DOHH2 (cell line): ENCODE measurements around the gene EPHA6.

Experiments
- H3F3A ChIP-seq: fragments of 200-600 bp; sonication (generic), shearing (Covaris generic); 2 replicates; pipeline ENCODE4 v1.6.0; 2016; ENCODE audit warnings: antibody characterized with exemption, mild to moderate bottlenecking; ENCODE audit not compliant: control insufficient read depth, insufficient read depth
- H3K27ac ChIP-seq: fragments of 200-600 bp; sonication (generic); 2 replicates; pipeline ENCODE4 v1.5.1; 2014; ENCODE audit warnings: low read depth, mild to moderate bottlenecking, low read length, moderate library complexity
- H3K27me3 ChIP-seq: fragments of 200-600 bp; sonication (generic); 2 replicates; pipeline ENCODE4 v1.6.1; 2014; ENCODE audit warnings: mild to moderate bottlenecking, low read length, mixed read lengths; ENCODE audit not compliant: control insufficient read depth
- H3K36me3 ChIP-seq: fragments of 200-600 bp; sonication (generic); 2 replicates; pipeline ENCODE4 v1.6.1; 2014; ENCODE audit warnings: mild to moderate bottlenecking, low read length, moderate library complexity, mixed read lengths; ENCODE audit not compliant: control insufficient read depth
- H3K4me1 ChIP-seq: fragments of 200-600 bp; sonication (generic); 2 replicates; pipeline ENCODE4 v1.6.1; 2014; ENCODE audit warnings: mild to moderate bottlenecking, low read length, mixed read lengths; ENCODE audit not compliant: control insufficient read depth
- H3K4me2 ChIP-seq: fragments of 200-600 bp; sonication (generic); 2 replicates; pipeline ENCODE4 v1.6.0; 2014; ENCODE audit warnings: mild to moderate bottlenecking, low read length, moderate library complexity
- H3K4me3 ChIP-seq: fragments of 200-600 bp; sonication (generic); 2 replicates; pipeline ENCODE4 v1.5.1; 2014; ENCODE audit warnings: mild to moderate bottlenecking, low read length, mixed read lengths
- H3K79me2 ChIP-seq: fragments of 200-600 bp; sonication (generic); 2 replicates; pipeline ENCODE4 v1.6.1; 2014; ENCODE audit warnings: mild to moderate bottlenecking, low read length, mixed read lengths; ENCODE audit not compliant: control insufficient read depth
- H3K9me2 ChIP-seq: fragments of 200-600 bp; sonication (generic); replicated peaks from 2 replicates; pipeline ENCODE4 v1.6.1; 2014; ENCODE audit warnings: mild to moderate bottlenecking, low read length, mixed read lengths; ENCODE audit not compliant: control insufficient read depth
- H3K9me3 ChIP-seq: fragments of 200-600 bp; sonication (generic); 2 replicates; pipeline ENCODE4 v1.6.1; 2014; ENCODE audit warnings: antibody characterized with exemption, low read length, mixed read lengths; ENCODE audit not compliant: control insufficient read depth, insufficient read depth
- H4K20me1 ChIP-seq: fragments of 200-600 bp; sonication (generic); 2 replicates; pipeline ENCODE4 v1.6.0; 2014; ENCODE audit warnings: low read depth, mild to moderate bottlenecking, antibody characterized with exemption, low read length, moderate library complexity; ENCODE audit not compliant: control insufficient read depth, insufficient read depth
- CTCF ChIP-seq: fragments of 200-600 bp; sonication (generic); IDR thresholded peaks from one replicate; pipeline ENCODE4 v1.5.1; 2014; ENCODE audit warnings: antibody characterized with exemption, mild to moderate bottlenecking, low read depth, low read length; ENCODE audit not compliant: poor library complexity, severe bottlenecking
- EZH2phosphoT487 ChIP-seq: fragments of 200-600 bp; sonication (generic); IDR thresholded peaks from 2 replicates; pipeline ENCODE4 v1.6.1; 2017; ENCODE audit warnings: borderline replicate concordance, mild to moderate bottlenecking, antibody characterized with exemption, low read length, moderate library complexity, mixed read lengths

The EPHA6 gene

DNA sequence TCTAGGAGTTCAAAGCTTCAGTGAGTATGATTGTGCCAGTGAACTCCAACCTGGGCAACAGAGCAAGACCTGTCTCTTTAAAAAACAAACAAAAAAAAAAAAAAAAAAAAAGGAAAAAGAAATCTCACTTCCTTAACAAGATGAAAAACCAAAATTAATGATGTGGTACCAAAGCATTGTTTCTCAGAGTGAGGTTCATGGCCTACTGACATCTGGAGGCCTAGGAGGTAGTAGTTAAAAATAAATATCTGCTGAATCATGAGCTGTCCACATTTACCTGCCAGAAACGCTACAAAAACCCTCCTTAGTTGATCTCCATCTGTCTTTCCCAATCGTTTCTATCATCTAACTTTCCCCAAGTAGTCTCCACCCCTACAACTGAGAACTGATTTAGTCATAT, 51.2 kb downstream of the EPHA6 start:
- H3K4me2 ChIP-seq, result no peak overlapping the region

DNA sequence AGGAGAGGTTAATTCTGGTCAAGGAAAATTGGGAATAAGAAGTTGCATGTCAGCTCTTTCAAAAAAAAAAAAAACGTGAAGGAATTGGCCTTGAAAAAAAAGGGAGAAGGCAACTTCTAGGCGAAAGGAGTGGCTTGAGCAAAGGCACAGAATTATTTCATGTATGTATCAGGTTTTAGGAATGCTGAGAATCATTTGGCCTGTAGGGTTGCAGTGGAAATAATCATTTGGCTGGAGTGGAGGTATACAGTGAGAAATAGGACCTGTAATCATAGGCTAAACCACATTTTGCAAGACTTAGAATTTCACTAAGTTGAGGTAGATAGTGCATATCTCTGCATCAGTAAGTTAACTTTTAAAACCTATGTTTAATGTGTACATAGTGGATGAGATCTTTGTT, 54.9 kb downstream of the EPHA6 start:
- no peak overlapping the region for H3K4me3 ChIP-seq
- H3K79me2 ChIP-seq, result no peaks in the 10 kb centered on the region
- TF ChIP-seq EZH2phosphoT487 (no peak), CTCF (no peak)
- H3K4me1 ChIP-seq, result no peaks in the 10 kb centered on the region
- H3K9me2 ChIP-seq, result no peaks in the 10 kb centered on the region
- H3K36me3 ChIP-seq, result no peaks in the 10 kb centered on the region
- H4K20me1 ChIP-seq, result no peaks in the 10 kb centered on the region
- no peaks in the 10 kb centered on the region for H3K9me3 ChIP-seq
- H3K27me3 ChIP-seq, result no peaks in the 10 kb centered on the region
- no peaks in the 10 kb centered on the region for H3F3A ChIP-seq
- no peak overlapping the region for H3K4me2 ChIP-seq
- H3K27ac ChIP-seq, result no peak overlapping the region

More for the DNA sequence above, 51.2 kb downstream of the EPHA6 start:
- no peak overlapping the region for H3K4me3 ChIP-seq
- H3K4me1 ChIP-seq, result no peaks in the 10 kb centered on the region
- H3K9me3 ChIP-seq, result no peaks in the 10 kb centered on the region
- H3K27ac ChIP-seq, result no peak overlapping the region
- no peaks in the 10 kb centered on the region for H3K27me3 ChIP-seq
- no peaks in the 10 kb centered on the region for H3K36me3 ChIP-seq
- H3K79me2 ChIP-seq, result no peaks in the 10 kb centered on the region
- TF ChIP-seq CTCF (no peak), EZH2phosphoT487 (no peak)
- H3F3A ChIP-seq, result no peaks in the 10 kb centered on the region
- no peaks in the 10 kb centered on the region for H4K20me1 ChIP-seq
- H3K9me2 ChIP-seq, result no peaks in the 10 kb centered on the region

DNA sequence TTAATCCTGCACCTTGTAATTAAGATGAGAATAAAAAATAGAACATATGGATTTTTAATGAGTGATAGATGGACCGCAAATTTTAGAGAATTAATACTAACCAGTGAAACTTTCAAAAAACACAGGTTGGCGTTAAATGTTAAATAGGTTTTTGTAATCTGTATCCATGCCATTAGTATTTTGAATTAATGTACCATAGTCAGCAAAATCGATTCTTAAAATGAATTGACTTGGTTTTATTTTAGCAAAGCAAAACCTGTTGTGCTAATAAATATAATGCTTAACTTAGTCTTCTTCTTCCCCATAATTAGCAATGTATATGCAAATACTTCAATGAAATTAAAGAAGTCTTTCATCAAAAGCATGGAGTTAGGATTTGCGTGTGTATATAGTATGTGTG, 63.1 kb downstream of the EPHA6 start:
- TF ChIP-seq CTCF, result no peak
- no peak for TF ChIP-seq EZH2phosphoT487
- H4K20me1 ChIP-seq, result no peaks in the 10 kb centered on the region
- no peaks in the 10 kb centered on the region for H3K27me3 ChIP-seq
- no peak overlapping the region for H3K4me3 ChIP-seq
- H3K4me2 ChIP-seq, result no peak overlapping the region
- H3K79me2 ChIP-seq, result no peaks in the 10 kb centered on the region
- H3K9me3 ChIP-seq, result no peaks in the 10 kb centered on the region
- no peaks in the 10 kb centered on the region for H3F3A ChIP-seq
- H3K36me3 ChIP-seq, result no peaks in the 10 kb centered on the region
- H3K27ac ChIP-seq, result no peak overlapping the region
- H3K4me1 ChIP-seq, result no peaks in the 10 kb centered on the region
- no peaks in the 10 kb centered on the region for H3K9me2 ChIP-seq

- H3F3A ChIP-seq, result no peaks in the 10 kb centered on the region
- H3K4me3 ChIP-seq, result no peak overlapping the region
- no peak overlapping the region for H3K4me2 ChIP-seq
- TF ChIP-seq EZH2phosphoT487, result no peak
- no peaks in the 10 kb centered on the region for H3K79me2 ChIP-seq
- H3K9me2 ChIP-seq, result no peaks in the 10 kb centered on the region
- H3K9me3 ChIP-seq, result no peaks in the 10 kb centered on the region
- no peak overlapping the region for H3K27ac ChIP-seq
- no peaks in the 10 kb centered on the region for H3K27me3 ChIP-seq
- no peaks in the 10 kb centered on the region for H3K36me3 ChIP-seq
- H4K20me1 ChIP-seq, result no peaks in the 10 kb centered on the region
- no peaks in the 10 kb centered on the region for H3K4me1 ChIP-seq
These were observed 85.6 kb downstream of the EPHA6 start for GRCh38 chr3:96900031-96900430.
